ENCODE results near the gene MPV17.
"Not testable (repeated sequence)": the region's sequence is repeated elsewhere in the genome, so short reads cannot be mapped to it uniquely, and the experiment has no call there.

MPV17 gene

GRCh38 chr2:27323596-27324285 is 844 bp upstream of the MPV17 start:
- DNase-seq (ENCODE audit: low spot score): no peak

- no peak for DNase-seq (ENCODE audit: low spot score)
Measured at GRCh38 chr2:27322301-27322765, 564 bp downstream of the MPV17 start.

GRCh38 chr2:27320958-27321543 is 1.8 kb downstream of the MPV17 start:
- peak; percentile 93 for DNase-seq (ENCODE audit: low spot score)

GRCh38 chr2:27319839-27320238 is 3.1 kb downstream of the MPV17 start:
- DNase-seq (ENCODE audit: low spot score): not testable (repeated sequence)

GRCh38 chr2:27316655-27317412 is 6.1 kb downstream of the MPV17 start:
- no peak for DNase-seq (ENCODE audit: low spot score)

GRCh38 chr2:27315122-27315521 is 7.8 kb downstream of the MPV17 start:
- no peak for DNase-seq (ENCODE audit: low spot score)

GRCh38 chr2:27314709-27315108 is 8.2 kb downstream of the MPV17 start:
- DNase-seq (ENCODE audit: low spot score): no peak

GRCh38 chr2:27313882-27314645 is 8.8 kb downstream of the MPV17 start:
- DNase-seq (ENCODE audit: low spot score): no peak

- no peak for DNase-seq (ENCODE audit: low spot score)
Measured at GRCh38 chr2:27312152-27312551, 10.7 kb downstream of the MPV17 start.

GRCh38 chr2:27309651-27310050 is 13.2 kb downstream of the MPV17 start:
- no peak for DNase-seq (ENCODE audit: low spot score)

- DNase-seq (ENCODE audit: low spot score): peak; percentile 68
Measured at GRCh38 chr2:27308359-27308881, 14.5 kb downstream of the MPV17 start, which contains the start of gene UCN. Gene UCN (minus strand): TSS chr2:27308445. CDS start chr2:27307895, 550 bp downstream.

- DNase-seq (ENCODE audit: low spot score): no peak
Measured at GRCh38 chr2:27307545-27308358, 15.1 kb downstream of the MPV17 start.

GRCh38 chr2:27307287-27307544 is 15.7 kb downstream of the MPV17 start:
- DNase-seq (ENCODE audit: low spot score): no peak

- DNase-seq (ENCODE audit: low spot score): no peak
Measured at GRCh38 chr2:27306573-27307286, 16.2 kb downstream of the MPV17 start.

- DNase-seq (ENCODE audit: low spot score): no peak
Measured at GRCh38 chr2:27306136-27306535, 16.8 kb downstream of the MPV17 start.

GRCh38 chr2:27305516-27305915 is 17.4 kb downstream of the MPV17 start:
- DNase-seq (ENCODE audit: low spot score): no peak

- no peak for DNase-seq (ENCODE audit: low spot score)
Measured at GRCh38 chr2:27304488-27305240, 18.2 kb downstream of the MPV17 start.

- peak; percentile 79 for DNase-seq (ENCODE audit: low spot score)
Measured at GRCh38 chr2:27303093-27304025, 19.5 kb downstream of the MPV17 start.

GRCh38 chr2:27300606-27301005 is 22.3 kb downstream of the MPV17 start:
- DNase-seq (ENCODE audit: low spot score): not testable (repeated sequence)
